Activated naive CD4-positive, alpha-beta T cell treated with anti-CD3 and anti-CD28 coated beads, Interleukin-2, amount 50 U/mL, for 24 hours (primary cell): Measurements from ENCODE around the gene TECPR2.
"Not testable (repeated sequence)": the region's sequence is repeated elsewhere in the genome, so short reads cannot be mapped to it uniquely, and the experiment has no call there.

Source experiments
- H3K27ac Mint-ChIP-seq: one replicate; pipeline ENCODE4 v1.8.0; 2021; ENCODE audit warnings: mild to moderate bottlenecking, mixed read lengths
- H3K27me3 Mint-ChIP-seq: one replicate; pipeline ENCODE4 v1.8.0; 2021; ENCODE audit warnings: mixed read lengths
- H3K36me3 Mint-ChIP-seq: one replicate; pipeline ENCODE4 v1.8.0; 2021; ENCODE audit warnings: mixed read lengths
- H3K4me1 Mint-ChIP-seq: one replicate; pipeline ENCODE4 v1.8.0; 2021; ENCODE audit warnings: mixed read lengths
- H3K4me3 Mint-ChIP-seq: one replicate; pipeline ENCODE4 v1.8.0; 2021; ENCODE audit warnings: mild to moderate bottlenecking, mixed read lengths
- H3K9me3 Mint-ChIP-seq: one replicate; pipeline ENCODE4 v1.8.0; 2021; ENCODE audit warnings: mixed read lengths

The TECPR2 gene

GRCh38 chr14:102541771-102542170 is 179.0 kb downstream of the TECPR2 start:
- H3K9me3 Mint-ChIP-seq = no peaks in the 10 kb centered on the region
- H3K4me1 Mint-ChIP-seq = peaks cover 6% of the 10 kb centered on the region
- no peak overlapping the region for H3K27ac Mint-ChIP-seq
- H3K36me3 Mint-ChIP-seq = no peaks in the 10 kb centered on the region
- peaks cover 11% of the 10 kb centered on the region for H3K27me3 Mint-ChIP-seq
- no peak overlapping the region for H3K4me3 Mint-ChIP-seq

DNA sequence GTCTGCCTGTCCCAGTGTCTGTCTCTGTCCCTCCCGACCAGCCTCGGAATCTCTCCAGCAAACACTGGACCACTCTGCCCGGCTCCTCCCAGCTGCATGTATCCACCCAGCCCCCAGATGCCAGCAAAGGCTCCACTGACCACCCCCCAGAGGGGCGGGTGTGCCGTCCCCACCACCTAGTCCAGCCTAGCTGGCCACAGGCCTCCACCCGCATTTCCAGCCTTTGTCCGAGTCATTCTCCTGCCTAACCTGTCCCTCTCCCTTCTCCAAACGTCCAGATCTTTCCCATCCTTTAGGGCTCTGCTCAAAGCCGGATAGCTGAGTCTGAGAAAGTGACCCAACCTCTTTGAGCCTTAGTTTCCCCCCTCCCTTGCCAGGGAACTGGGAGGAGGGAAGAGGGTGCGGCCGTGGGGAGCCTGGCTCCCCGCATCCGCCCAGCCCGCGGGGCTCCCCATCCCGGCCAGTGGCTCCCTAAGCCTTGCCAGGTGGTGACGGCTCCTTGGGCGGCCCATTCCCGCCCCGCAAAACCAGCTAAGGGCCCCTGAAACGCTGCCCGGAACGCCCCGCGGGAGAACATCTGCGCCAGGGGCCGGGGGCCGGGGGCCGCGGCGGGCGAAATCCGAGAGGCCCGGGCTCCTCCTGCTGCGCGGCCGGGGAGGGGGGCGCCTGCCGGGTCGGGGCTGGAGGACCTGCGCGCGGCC is 181.5 kb downstream of the TECPR2 start:
- Mint-ChIP-seq H3K27me3 (peaks cover 15% of the 10 kb centered on the region), H3K9me3 (no peaks in the 10 kb centered on the region), H3K4me3 (no peak overlapping the region), H3K36me3 (no peaks in the 10 kb centered on the region), H3K27ac (no peak overlapping the region), H3K4me1 (peaks cover 6% of the 10 kb centered on the region)

DNA sequence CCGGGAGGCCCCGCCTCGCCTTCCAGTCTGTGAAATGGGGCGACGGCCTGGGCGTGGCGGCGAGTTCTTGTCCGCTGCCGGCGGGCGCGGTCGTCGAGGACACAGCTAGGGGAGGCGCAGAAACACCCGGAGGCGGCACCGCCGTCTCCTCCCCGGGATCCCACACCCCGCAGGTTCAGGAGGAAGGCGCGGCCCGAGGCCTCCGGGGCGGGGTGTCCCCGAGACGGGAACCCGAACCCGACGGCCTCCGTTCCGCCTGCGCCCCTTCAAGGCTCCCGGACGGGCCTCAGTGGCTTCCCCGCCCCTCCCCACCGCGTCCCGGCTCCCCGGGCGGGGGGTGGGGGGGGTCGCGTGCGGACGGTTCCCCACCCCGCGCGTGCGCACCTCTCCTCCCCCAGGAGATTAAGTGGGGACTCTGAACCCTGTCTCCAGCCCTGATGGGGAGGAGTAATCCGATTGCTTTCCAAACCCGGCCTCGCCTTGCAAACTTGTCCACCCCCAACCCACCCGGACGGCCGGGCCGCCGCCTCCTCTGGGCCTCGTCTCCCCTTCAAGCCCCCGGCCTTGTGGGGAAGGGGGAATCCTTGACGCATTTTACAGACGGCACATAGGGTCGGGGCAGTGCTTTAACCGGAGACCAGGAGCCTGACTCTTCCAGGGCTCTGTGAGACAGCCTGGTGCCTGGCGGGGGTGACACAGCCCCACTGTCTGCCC is 182.2 kb downstream of the TECPR2 start:
- H3K27ac Mint-ChIP-seq = no peak overlapping the region
- H3K9me3 Mint-ChIP-seq = no peaks in the 10 kb centered on the region
- peaks cover 15% of the 10 kb centered on the region for H3K27me3 Mint-ChIP-seq
- no peaks in the 10 kb centered on the region for H3K36me3 Mint-ChIP-seq
- H3K4me1 Mint-ChIP-seq = peaks cover 6% of the 10 kb centered on the region
- H3K4me3 Mint-ChIP-seq = peak overlapping the region; percentile 33

DNA sequence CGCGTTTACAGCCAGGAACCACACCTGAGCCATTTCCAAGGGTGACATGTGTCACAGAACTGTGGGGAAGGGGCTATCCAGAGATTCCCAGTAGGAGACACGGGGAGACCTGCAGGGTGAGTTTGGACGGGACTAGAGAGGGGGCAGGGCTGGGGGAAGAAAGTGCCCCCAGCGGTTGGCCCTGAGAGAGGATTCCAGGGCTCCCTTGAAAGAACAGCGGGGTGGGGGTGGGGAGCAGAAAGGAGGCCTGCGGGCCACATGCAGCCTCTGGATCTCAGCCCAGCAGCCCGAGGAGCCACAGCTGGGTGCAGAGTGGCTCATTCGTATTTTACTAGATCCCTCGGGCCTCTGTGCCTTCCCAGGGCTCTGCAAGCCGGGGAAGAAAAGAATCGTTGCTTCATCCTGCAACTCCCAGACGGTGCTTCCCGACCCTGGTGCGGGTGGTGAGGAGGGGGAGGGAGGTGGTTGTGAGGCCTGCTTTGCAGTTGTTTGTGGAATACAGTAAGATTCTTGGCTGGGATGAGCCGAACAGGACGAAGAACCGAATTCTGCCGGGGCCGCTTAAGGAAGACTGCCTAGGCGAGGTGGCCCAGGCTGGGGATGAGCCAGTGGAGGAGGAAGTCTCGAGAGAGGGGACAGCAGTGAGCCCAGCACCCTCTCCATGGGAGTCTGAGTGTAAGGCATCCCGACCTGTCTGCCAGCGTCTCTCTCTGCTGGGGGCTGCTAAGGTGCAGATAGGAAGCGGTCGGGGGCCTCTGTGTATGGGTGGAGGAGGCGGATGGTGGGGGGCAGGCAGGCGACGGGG is 182.9 kb downstream of the TECPR2 start:
- H3K27me3 Mint-ChIP-seq = peaks cover 15% of the 10 kb centered on the region
- peak overlapping the region; percentile 62 for H3K27ac Mint-ChIP-seq
- no peaks in the 10 kb centered on the region for H3K36me3 Mint-ChIP-seq
- H3K9me3 Mint-ChIP-seq = no peaks in the 10 kb centered on the region
- peak overlapping the region; percentile 33 for H3K4me3 Mint-ChIP-seq
- H3K4me1 Mint-ChIP-seq = peaks cover 6% of the 10 kb centered on the region

GRCh38 chr14:102548616-102549240 is 186.0 kb downstream of the TECPR2 start:
- H3K27me3 Mint-ChIP-seq = peaks cover 12% of the 10 kb centered on the region
- H3K36me3 Mint-ChIP-seq = no peaks in the 10 kb centered on the region
- no peak overlapping the region for H3K4me3 Mint-ChIP-seq
- peaks cover 6% of the 10 kb centered on the region for H3K4me1 Mint-ChIP-seq
- H3K9me3 Mint-ChIP-seq = no peaks in the 10 kb centered on the region
- no peak overlapping the region for H3K27ac Mint-ChIP-seq

DNA sequence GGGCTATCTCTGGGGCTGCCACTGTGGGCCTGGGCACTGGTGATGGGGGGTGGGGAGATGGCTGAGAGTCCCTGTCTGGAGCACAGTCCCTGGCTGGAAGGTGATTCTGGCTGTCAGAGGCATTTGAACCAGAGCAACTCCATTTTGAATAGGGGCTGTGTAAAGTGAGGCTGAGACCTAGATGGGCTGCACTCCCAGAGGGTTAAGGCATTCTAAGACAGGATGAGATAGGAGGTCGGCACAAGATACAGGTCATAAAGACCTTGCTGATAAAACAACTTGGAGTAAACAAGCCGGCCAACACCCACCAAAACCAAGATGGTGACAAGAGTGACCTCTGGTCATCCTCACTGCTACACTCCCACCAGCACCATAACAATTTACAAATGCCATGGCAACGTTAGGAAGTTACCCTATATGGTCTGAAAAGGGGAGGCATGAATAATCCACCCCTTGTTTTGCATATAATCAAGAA is 188.2 kb downstream of the TECPR2 start:
- H3K27me3 Mint-ChIP-seq, H3K4me1 Mint-ChIP-seq, H3K4me3 Mint-ChIP-seq, H3K27ac Mint-ChIP-seq, H3K9me3 Mint-ChIP-seq, H3K36me3 Mint-ChIP-seq: not testable (repeated sequence)
